Umbilical cord (tissue), 2 donors: ENCODE data around the gene ATP8A2. TPM values are rescaled to one million over a fixed set of nuclear protein-coding genes. Genes with fewer than 3 reads are reported as not detected.
A peak's percentile ranks its signal among the peaks of the same experiment; 100 is the strongest.

Experiments
- DNase-seq: peaks from one replicate; pipeline ENCODE4 v3.0.0-alpha.2; 2015; ENCODE audit warnings: low spot score
- total RNA-seq: library from RNA; depleted of rRNA; stranded (reverse); fragments of >200 nt; gene quantifications from one replicate; pipeline ENCODE4 v1.2.3, GENCODE V29; 2014; ENCODE audit warnings: low replicate concordance; ENCODE audit not compliant: insufficient read depth

Gene ATP8A2
- total RNA-seq, 1 donor from 2014 or later: 1.7 TPM

- no peak for DNase-seq
Observed at GRCh38 chr13:25619897-25620296, 248.1 kb downstream of the ATP8A2 start.

- no peak for DNase-seq
Observed at GRCh38 chr13:25625414-25625813, 253.6 kb downstream of the ATP8A2 start.

GRCh38 chr13:25630329-25630900 lies 258.6 kb downstream of the ATP8A2 start:
- DNase-seq: no peak

- no peak for DNase-seq
Observed at GRCh38 chr13:25632166-25632888, 260.6 kb downstream of the ATP8A2 start.

GRCh38 chr13:25633093-25633492 lies 261.3 kb downstream of the ATP8A2 start:
- DNase-seq: no peak

- no peak for DNase-seq
Observed at GRCh38 chr13:25645681-25646080, 273.9 kb downstream of the ATP8A2 start.

- no peak for DNase-seq
Observed at GRCh38 chr13:25649001-25649633, 277.3 kb downstream of the ATP8A2 start.

GRCh38 chr13:25652764-25653163 lies 281.0 kb downstream of the ATP8A2 start:
- DNase-seq: no peak

GRCh38 chr13:25654322-25654721 lies 282.5 kb downstream of the ATP8A2 start:
- DNase-seq: no peak

- DNase-seq: no peak
Observed at GRCh38 chr13:25657157-25657556, 285.4 kb downstream of the ATP8A2 start.

GRCh38 chr13:25659091-25659795 lies 287.5 kb downstream of the ATP8A2 start:
- DNase-seq: peak; percentile 25

GRCh38 chr13:25660996-25661395 lies 289.2 kb downstream of the ATP8A2 start:
- no peak for DNase-seq

GRCh38 chr13:25662516-25662915 lies 290.7 kb downstream of the ATP8A2 start:
- DNase-seq: no peak

- DNase-seq: no peak
Observed at GRCh38 chr13:25668345-25668744, 296.6 kb downstream of the ATP8A2 start.

- DNase-seq: no peak
Observed at GRCh38 chr13:25673711-25674110, 301.9 kb downstream of the ATP8A2 start.

GRCh38 chr13:25674371-25674770 lies 302.6 kb downstream of the ATP8A2 start:
- no peak for DNase-seq

- no peak for DNase-seq
Observed at GRCh38 chr13:25675060-25675459, 303.3 kb downstream of the ATP8A2 start.

- DNase-seq: no peak
Observed at GRCh38 chr13:25677956-25678355, 306.2 kb downstream of the ATP8A2 start.

- no peak for DNase-seq
Observed at GRCh38 chr13:25678398-25678797, 306.6 kb downstream of the ATP8A2 start.

- peak; percentile 30 for DNase-seq
Observed at GRCh38 chr13:25679159-25679558, 307.4 kb downstream of the ATP8A2 start.

GRCh38 chr13:25679936-25680335 lies 308.2 kb downstream of the ATP8A2 start:
- no peak for DNase-seq

- DNase-seq: no peak
Observed at GRCh38 chr13:25682276-25682675, 310.5 kb downstream of the ATP8A2 start.
